CD14-positive monocyte (primary cell): ENCODE results near the gene HECW1. TPM values are rescaled to one million over a fixed set of nuclear protein-coding genes. Genes with fewer than 3 reads are reported as not detected.

ENCODE experiments used
- DNase-seq, 3 donors: peaks; one replicate each; pipeline ENCODE4 v3.0.0-alpha.2; 2011 to 2022
- H2AFZ ChIP-seq: 2 replicates; pipeline ENCODE4 v1.6.0; 2012; ENCODE audit warnings: mild to moderate bottlenecking, low read depth, low read length, inconsistent platforms; ENCODE audit not compliant: insufficient read depth, poor library complexity, severe bottlenecking
- H3K27ac ChIP-seq, 2 donors: 1 replicate in 1 of 2; 2 replicates in 1 of 2; pipeline ENCODE4 v1.5.1; 2012 to 2013; ENCODE audit warnings: low read length in 2 of 2, control low read depth in 1 of 2, inconsistent platforms in 1 of 2, low read depth in 1 of 2, mild to moderate bottlenecking in 1 of 2
- H3K27me3 ChIP-seq, 2 donors: one replicate each; pipeline versions ENCODE4 v1.6.0 to v1.6.1; 2011 to 2013; ENCODE audit warnings: low read length in 2 of 2; ENCODE audit not compliant: control insufficient read depth in 2 of 2, insufficient read depth in 2 of 2
- H3K36me3 ChIP-seq, 2 donors: replicated peaks in 1 of 2; 1 replicate in 1 of 2; 2 replicates in 1 of 2; pipeline versions ENCODE4 v1.5.1 to v1.6.1; 2012 to 2013; ENCODE audit warnings: low read length in 2 of 2, control low read depth in 1 of 2, inconsistent platforms in 1 of 2, mild to moderate bottlenecking in 1 of 2; ENCODE audit not compliant: insufficient read depth in 2 of 2, control insufficient read depth in 1 of 2
- H3K4me1 ChIP-seq, 2 donors: 1 replicate in 1 of 2; 2 replicates in 1 of 2; pipeline versions ENCODE4 v1.5.1 to v1.6.1; 2012 to 2013; ENCODE audit warnings: low read length in 2 of 2, control low read depth in 1 of 2, inconsistent platforms in 1 of 2, mild to moderate bottlenecking in 1 of 2, moderate library complexity in 1 of 2; ENCODE audit not compliant: insufficient read depth in 2 of 2, control insufficient read depth in 1 of 2
- H3K4me2 ChIP-seq: replicated peaks from 2 replicates; pipeline ENCODE3; 2012; ENCODE audit warnings: low read length, moderate library complexity, mild to moderate bottlenecking; ENCODE audit not compliant: poor library complexity, severe bottlenecking; ENCODE audit errors: extremely low read depth
- H3K4me3 ChIP-seq, 3 experiments: fragments of 200-600 bp in 1 of 3; sonication (generic) in 1 of 3; replicated peaks in 1 of 3; 1 replicate in 2 of 3; 2 replicates in 1 of 3; pipeline ENCODE4 v1.5.1; 2011 to 2013; ENCODE audit warnings: low read length in 3 of 3, mild to moderate bottlenecking in 3 of 3, control low read depth in 2 of 3, low read depth in 2 of 3, inconsistent platforms in 1 of 3, moderate library complexity in 1 of 3
- H3K79me2 ChIP-seq: 2 replicates; pipeline ENCODE4 v1.6.0; 2012; ENCODE audit warnings: mild to moderate bottlenecking, control low read depth, inconsistent platforms, low read length, moderate library complexity; ENCODE audit not compliant: insufficient read depth
- H3K9ac ChIP-seq: 2 replicates; pipeline ENCODE4 v1.6.0; 2017; ENCODE audit warnings: low read length, mild to moderate bottlenecking; ENCODE audit not compliant: insufficient read depth, poor library complexity, severe bottlenecking
- H3K9me3 ChIP-seq, 2 donors: replicated peaks in 1 of 2; 1 replicate in 1 of 2; 2 replicates in 1 of 2; pipeline versions ENCODE4 v1.5.1 to v1.6.1; 2012 to 2013; ENCODE audit warnings: low read length in 2 of 2, control low read depth in 1 of 2; ENCODE audit not compliant: control insufficient read depth in 1 of 2, insufficient read depth in 1 of 2
- H4K20me1 ChIP-seq: 2 replicates; pipeline ENCODE4 v1.6.0; 2012; ENCODE audit warnings: mild to moderate bottlenecking, low read length, control low read depth, moderate library complexity; ENCODE audit not compliant: insufficient read depth
- H3K27ac Mint-ChIP-seq, 7 donors: one replicate each; pipeline ENCODE4 v1.8.0; 2020; ENCODE audit warnings: mild to moderate bottlenecking in 7 of 7, mixed read lengths in 7 of 7, moderate library complexity in 6 of 7, inconsistent platforms in 2 of 7
- H3K27me3 Mint-ChIP-seq, 3 donors: one replicate each; pipeline ENCODE4 v1.8.0; 2021 to 2022; ENCODE audit warnings: low read depth in 3 of 3, mild to moderate bottlenecking in 3 of 3, mixed read lengths in 3 of 3, moderate library complexity in 3 of 3, inconsistent platforms in 1 of 3
- H3K36me3 Mint-ChIP-seq, 2 donors: one replicate each; pipeline ENCODE4 v1.8.0; 2020; ENCODE audit warnings: mixed read lengths in 2 of 2, inconsistent platforms in 1 of 2, mild to moderate bottlenecking in 1 of 2
- H3K4me1 Mint-ChIP-seq: one replicate; pipeline ENCODE4 v1.8.0; 2020; ENCODE audit warnings: mild to moderate bottlenecking, mixed read lengths
- H3K4me3 Mint-ChIP-seq, 2 donors: one replicate each; pipeline ENCODE4 v1.8.0; 2020; ENCODE audit warnings: mild to moderate bottlenecking in 2 of 2, mixed read lengths in 2 of 2, moderate library complexity in 1 of 2
- H3K9me3 Mint-ChIP-seq, 7 donors: one replicate each; pipeline ENCODE4 v1.8.0; 2020 to 2022; ENCODE audit warnings: mixed read lengths in 7 of 7, mild to moderate bottlenecking in 6 of 7, moderate library complexity in 6 of 7, inconsistent platforms in 2 of 7
- CTCF ChIP-seq: fragments of 200-600 bp; IDR thresholded peaks from one replicate; pipeline ENCODE4 v1.8.0; 2022; ENCODE audit warnings: antibody characterized with exemption, mild to moderate bottlenecking
- WGBS: methylation state at CpG from one replicate; pipeline ENCODE4 v1.1.5; 2013; ENCODE audit warnings: missing lambda C conversion rate; ENCODE audit not compliant: insufficient coverage; 5-methylcytosine and 5-hydroxymethylcytosine counted together
- intact Hi-C, 2 donors: fragments of 100-400 bp; cut with micrococcal nuclease; formaldehyde crosslinking; loops; one replicate each; pipeline versions ENCODE4 v1.15.0 to v1.15.1; 2023
- polyA plus RNA-seq, 3 donors: library from polyadenylated mRNA; depleted of rRNA in 1 of 3; unstranded in 2 of 3; stranded (reverse) in 1 of 3; fragments of 300-500 nt in 2 of 3; fragments of >200 nt in 1 of 3; fragmentation: Illumina TruSeq in 2 of 3; gene quantifications; 1 replicate in 2 of 3; 2 replicates in 1 of 3; pipeline ENCODE4 v1.2.3, GENCODE V29; 2012 to 2021

Gene HECW1
- polyA plus RNA-seq, 3 donors: not detected

- no peak overlapping the region for H3K4me3 Mint-ChIP-seq
- H2AFZ ChIP-seq: no peak overlapping the region
- no CpG with 5 or more reads among the region's 1 CpG for WGBS
- H3K27ac Mint-ChIP-seq: no peak overlapping the region
- H3K9me3 ChIP-seq: no peaks in the 10 kb centered on the region
- H3K4me2 ChIP-seq: no peak overlapping the region
- H3K4me1 ChIP-seq: no peaks in the 10 kb centered on the region
- no peaks in the 10 kb centered on the region for H3K79me2 ChIP-seq
- no peak for TF ChIP-seq CTCF
- no peaks in the 10 kb centered on the region for H3K36me3 Mint-ChIP-seq
- peaks cover 0 to 8% (median 3%) of the 10 kb centered on the region in 7 donors for H3K9me3 Mint-ChIP-seq
- no peaks in the 10 kb centered on the region for H4K20me1 ChIP-seq
- no peaks in the 10 kb centered on the region for H3K27me3 ChIP-seq
- no peak overlapping the region for H3K4me3 ChIP-seq
- H3K36me3 ChIP-seq: no peaks in the 10 kb centered on the region
- H3K27me3 Mint-ChIP-seq: peaks cover 6 to 9% (median 6%) of the 10 kb centered on the region in 3 donors
- H3K9ac ChIP-seq: no peak overlapping the region
- intact Hi-C loops: no loop called here
- no peaks in the 10 kb centered on the region for H3K4me1 Mint-ChIP-seq
- DNase-seq: no peak
- no peak overlapping the region for H3K27ac ChIP-seq
Measured at GRCh38 chr7:43085992-43086391, 26.5 kb upstream of the HECW1 start.

GRCh38 chr7:43092819-43093218, 19.6 kb upstream of the HECW1 start:
- Histone ChIP-seq H3K4me1 (no peaks in the 10 kb centered on the region), H3K36me3 (no peaks in the 10 kb centered on the region), H3K27ac (no peak overlapping the region), H3K4me3 (no peak overlapping the region), H3K4me2 (no peak overlapping the region), H3K9ac (no peak overlapping the region), H2AFZ (no peak overlapping the region), H3K27me3 (no peaks in the 10 kb centered on the region), H3K9me3 (peaks cover 0 to 6% of the 10 kb centered on the region in 2 donors), H4K20me1 (no peaks in the 10 kb centered on the region), H3K79me2 (no peaks in the 10 kb centered on the region)
- peaks cover 0 to 11% (median 5%) of the 10 kb centered on the region in 7 donors for H3K9me3 Mint-ChIP-seq
- H3K36me3 Mint-ChIP-seq: no peaks in the 10 kb centered on the region
- no peak for DNase-seq
- H3K4me1 Mint-ChIP-seq: no peaks in the 10 kb centered on the region
- H3K4me3 Mint-ChIP-seq: no peak overlapping the region
- peaks cover 0 to 5% (median 4%) of the 10 kb centered on the region in 3 donors for H3K27me3 Mint-ChIP-seq
- H3K27ac Mint-ChIP-seq: no peak overlapping the region
- WGBS: no CpG with 5 or more reads among the region's 1 CpG
- intact Hi-C loops: no loop called here
- no peak for TF ChIP-seq CTCF
